Activated CD4-positive, alpha-beta T cell treated with anti-CD3 and anti-CD28 coated beads, Interleukin-2, amount 10 ng/mL, durations not matched to agents 24 days and 14 days (primary cell): Measurements from ENCODE around the gene RARS1. TPM values are rescaled to one million over a fixed set of nuclear protein-coding genes. Genes with fewer than 3 reads are reported as not detected.
A peak's percentile ranks its signal among the peaks of the same experiment; 100 is the strongest.

Experiments
- DNase-seq: peaks from one replicate; pipeline ENCODE4 v3.0.0; 2022
- H3K27ac Mint-ChIP-seq: one replicate; pipeline ENCODE4 v1.8.0; 2022; ENCODE audit warnings: mild to moderate bottlenecking, mixed read lengths
- H3K27me3 Mint-ChIP-seq: one replicate; pipeline ENCODE4 v1.8.0; 2022; ENCODE audit warnings: mixed read lengths
- H3K36me3 Mint-ChIP-seq: one replicate; pipeline ENCODE4 v1.8.0; 2022; ENCODE audit warnings: low read depth, mild to moderate bottlenecking, mixed read lengths
- H3K4me1 Mint-ChIP-seq: one replicate; pipeline ENCODE4 v1.8.0; 2021; ENCODE audit warnings: mixed read lengths
- H3K4me3 Mint-ChIP-seq: one replicate; pipeline ENCODE4 v1.8.0; 2022; ENCODE audit warnings: mild to moderate bottlenecking, moderate library complexity, mixed read lengths
- H3K9me3 Mint-ChIP-seq: one replicate; pipeline ENCODE4 v1.8.0; 2021; ENCODE audit warnings: mixed read lengths
- intact Hi-C: fragments of 100-400 bp; cut with micrococcal nuclease; formaldehyde crosslinking; loops from one replicate; pipeline ENCODE4 v1.15.1; 2023
- total RNA-seq: library from RNA; stranded (reverse); gene quantifications from 2 replicates; pipeline ENCODE4 v1.2.3, GENCODE V29; 2022

The RARS1 gene
- total RNA-seq, 1 donor from 2014 or later: 143 TPM

DNA sequence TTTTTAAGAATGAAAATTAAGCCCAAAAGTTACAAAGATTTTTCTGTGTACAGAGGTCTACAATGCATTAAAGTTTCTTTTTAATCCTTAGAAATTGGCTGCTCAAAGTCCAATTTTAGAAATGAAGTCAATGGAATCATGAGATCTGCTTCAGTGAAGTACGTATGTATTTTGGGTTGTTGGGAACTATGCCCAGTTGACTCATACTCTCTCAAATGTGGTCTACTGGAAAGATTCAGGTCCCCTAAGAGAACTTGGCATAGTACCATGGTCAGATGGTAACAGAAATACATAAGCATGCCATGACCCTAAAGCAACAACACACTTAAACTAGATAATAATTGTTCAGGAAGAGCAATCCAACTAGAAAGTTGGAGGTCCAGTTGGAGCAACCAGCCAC lies 65.9 kb downstream of the RARS1 start:
- no peak overlapping the region for H3K27ac Mint-ChIP-seq
- no peaks in the 10 kb centered on the region for H3K4me1 Mint-ChIP-seq
- H3K36me3 Mint-ChIP-seq: peaks cover 65% of the 10 kb centered on the region
- H3K9me3 Mint-ChIP-seq: peaks cover 3% of the 10 kb centered on the region
- intact Hi-C loops: no loop called here
- no peaks in the 10 kb centered on the region for H3K27me3 Mint-ChIP-seq
- no peak for DNase-seq
- H3K4me3 Mint-ChIP-seq: no peak overlapping the region

DNA sequence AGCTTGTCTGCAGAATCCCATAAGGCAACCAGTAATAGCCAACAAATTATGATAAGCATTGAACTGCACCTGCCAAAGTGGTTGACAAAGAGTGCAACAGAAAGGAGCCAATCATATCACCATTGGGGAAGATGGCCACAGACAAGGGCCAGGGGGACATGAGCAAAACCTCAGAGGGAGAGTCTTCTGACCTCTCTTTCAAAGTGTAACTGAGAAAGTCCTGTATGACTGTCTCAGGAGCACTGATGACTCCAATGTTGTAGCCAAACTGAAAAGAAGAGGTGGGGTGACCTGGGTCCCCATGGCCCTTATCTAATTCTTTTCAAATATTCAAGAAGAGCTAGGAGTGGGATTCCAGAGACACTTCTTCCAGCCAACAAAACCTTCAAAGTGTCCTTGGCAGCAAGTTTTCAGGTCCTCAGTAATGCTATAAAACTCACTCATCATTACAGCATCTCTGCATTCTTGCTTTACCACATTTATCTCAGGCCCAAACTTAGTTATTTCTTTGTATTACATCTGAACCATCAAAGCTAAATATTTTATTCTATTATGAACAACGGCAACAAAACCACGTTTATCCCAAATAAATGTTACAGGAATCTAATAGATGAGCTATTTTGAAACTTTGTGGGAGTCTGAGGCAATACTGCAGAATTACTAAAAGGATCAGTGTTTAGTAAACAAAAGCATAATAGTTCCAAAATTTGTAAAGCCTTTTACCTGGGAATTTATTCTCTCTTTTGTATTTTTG lies 67.3 kb downstream of the RARS1 start:
- Mint-ChIP-seq H3K36me3 (peaks cover 69% of the 10 kb centered on the region), H3K4me3 (no peak overlapping the region), H3K27me3 (no peaks in the 10 kb centered on the region), H3K9me3 (no peaks in the 10 kb centered on the region), H3K27ac (no peak overlapping the region), H3K4me1 (no peaks in the 10 kb centered on the region)
- intact Hi-C loops: no loop called here
- DNase-seq: no peak

DNA sequence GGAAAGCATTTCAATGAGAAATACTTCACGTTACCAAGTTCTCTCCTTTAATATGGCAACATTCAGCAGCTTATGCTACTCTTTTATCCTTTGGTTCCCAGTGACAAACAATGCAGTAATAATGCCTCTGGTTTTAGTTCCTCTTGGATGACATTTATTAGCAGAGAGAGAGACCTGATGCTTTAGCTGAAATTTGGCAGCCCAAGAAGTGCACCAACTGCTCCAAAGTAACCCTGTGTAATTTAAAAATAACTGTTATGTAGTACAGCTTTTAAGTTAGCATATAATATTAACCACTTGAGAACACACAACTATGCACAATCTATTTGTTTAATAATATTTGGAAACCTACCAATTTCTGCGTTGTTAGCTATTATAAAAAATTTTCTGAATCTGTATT lies 71.1 kb downstream of the RARS1 start:
- Mint-ChIP-seq H3K36me3 (peaks cover 71% of the 10 kb centered on the region), H3K27ac (no peak overlapping the region), H3K4me1 (no peaks in the 10 kb centered on the region), H3K27me3 (no peaks in the 10 kb centered on the region), H3K9me3 (no peaks in the 10 kb centered on the region), H3K4me3 (no peak overlapping the region)
- DNase-seq: no peak
- intact Hi-C loops: no loop called here

DNA sequence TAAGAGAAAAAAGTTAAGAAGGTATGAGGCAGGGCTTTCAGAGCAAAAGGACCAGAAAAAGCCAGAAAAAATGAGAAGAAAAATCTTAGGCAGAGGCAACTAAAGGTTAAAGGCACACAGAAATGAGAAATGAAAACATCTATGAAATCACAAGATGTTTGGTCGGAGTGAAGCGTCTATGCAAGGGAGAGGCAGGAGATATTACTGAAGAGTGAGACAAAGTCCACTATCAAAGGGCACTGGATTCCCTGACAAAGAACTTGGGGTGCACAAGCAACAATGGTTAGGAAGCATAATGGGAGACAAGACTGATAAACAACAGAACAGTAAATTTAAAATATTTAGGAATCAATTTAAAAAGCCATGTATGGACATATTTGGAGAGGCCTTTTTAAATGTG lies 76.0 kb downstream of the RARS1 start:
- peaks cover 53% of the 10 kb centered on the region for H3K36me3 Mint-ChIP-seq
- H3K27me3 Mint-ChIP-seq: no peaks in the 10 kb centered on the region

GRCh38 chr5:168563959-168564358 lies 77.7 kb downstream of the RARS1 start:
- Mint-ChIP-seq H3K27me3 (no peaks in the 10 kb centered on the region), H3K4me3 (no peak overlapping the region), H3K36me3 (peaks cover 56% of the 10 kb centered on the region), H3K9me3 (no peaks in the 10 kb centered on the region), H3K4me1 (peaks cover 7% of the 10 kb centered on the region), H3K27ac (no peak overlapping the region)
- intact Hi-C loops: loop anchor here (5.0 kb wide), 1 partner anchor 57 kb away; no protein-coding TSS in a partner anchor
- DNase-seq: no peak

More for the DNA sequence above, 76.0 kb downstream of the RARS1 start:
- intact Hi-C loops: loop anchor here (5.0 kb wide), 1 partner anchor 55 kb away; no protein-coding TSS in a partner anchor
- Mint-ChIP-seq H3K4me3 (no peak overlapping the region), H3K4me1 (peaks cover under 1% of the 10 kb centered on the region), H3K9me3 (no peaks in the 10 kb centered on the region), H3K27ac (peak overlapping the region; percentile 38)
- no peak for DNase-seq

DNA sequence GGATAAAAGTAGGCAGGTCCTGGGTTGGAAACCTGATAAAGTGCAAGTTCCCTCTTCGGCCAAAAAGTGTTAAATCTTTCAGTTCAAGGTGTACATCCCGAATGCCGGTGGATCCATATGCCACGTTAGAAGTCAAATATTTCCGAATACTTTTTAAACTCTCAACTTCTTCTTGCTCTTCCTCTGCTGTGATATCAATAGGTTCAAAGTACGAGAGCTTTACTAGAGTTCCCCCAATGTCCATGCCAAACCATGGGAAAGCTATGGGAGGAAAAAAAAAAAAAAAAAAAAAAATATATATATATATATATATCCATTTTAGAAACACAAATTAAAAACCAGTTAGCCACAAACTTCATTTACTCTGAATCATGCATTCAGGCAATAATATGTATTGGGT lies 82.5 kb downstream of the RARS1 start:
- DNase-seq: no peak
- H3K36me3 Mint-ChIP-seq: peaks cover 45% of the 10 kb centered on the region
- peaks cover 17% of the 10 kb centered on the region for H3K4me1 Mint-ChIP-seq
- H3K27ac Mint-ChIP-seq: no peak overlapping the region
- H3K9me3 Mint-ChIP-seq: no peaks in the 10 kb centered on the region
- no peak overlapping the region for H3K4me3 Mint-ChIP-seq
- intact Hi-C loops: no loop called here
- H3K27me3 Mint-ChIP-seq: no peaks in the 10 kb centered on the region

Other genes with a start within 250 kb of the RARS1 start
- gene WWC1, start 194.8 kb upstream of the RARS1 start, total RNA-seq: 1.1 and 2.4 TPM in 2 replicates
- gene FBLL1, start 42.8 kb downstream of the RARS1 start, total RNA-seq: not detected in 2 replicates
- gene PANK3, start 92.9 kb downstream of the RARS1 start, total RNA-seq: 73.1 and 81.2 TPM in 2 replicates